HG03342 (cell line): Measurements from ENCODE around the gene KAZALD1.
A peak's percentile ranks its signal among the peaks of the same experiment; 100 is the strongest.

ENCODE experiments used
- ATAC-seq: cut with Tn5 transposase; IDR thresholded peaks from one replicate; pipeline ENCODE4 v1.9.1; 2021; ENCODE audit warnings: mild to moderate bottlenecking, moderate library complexity; ENCODE audit not compliant: unreplicated experiment

The KAZALD1 gene

DNA sequence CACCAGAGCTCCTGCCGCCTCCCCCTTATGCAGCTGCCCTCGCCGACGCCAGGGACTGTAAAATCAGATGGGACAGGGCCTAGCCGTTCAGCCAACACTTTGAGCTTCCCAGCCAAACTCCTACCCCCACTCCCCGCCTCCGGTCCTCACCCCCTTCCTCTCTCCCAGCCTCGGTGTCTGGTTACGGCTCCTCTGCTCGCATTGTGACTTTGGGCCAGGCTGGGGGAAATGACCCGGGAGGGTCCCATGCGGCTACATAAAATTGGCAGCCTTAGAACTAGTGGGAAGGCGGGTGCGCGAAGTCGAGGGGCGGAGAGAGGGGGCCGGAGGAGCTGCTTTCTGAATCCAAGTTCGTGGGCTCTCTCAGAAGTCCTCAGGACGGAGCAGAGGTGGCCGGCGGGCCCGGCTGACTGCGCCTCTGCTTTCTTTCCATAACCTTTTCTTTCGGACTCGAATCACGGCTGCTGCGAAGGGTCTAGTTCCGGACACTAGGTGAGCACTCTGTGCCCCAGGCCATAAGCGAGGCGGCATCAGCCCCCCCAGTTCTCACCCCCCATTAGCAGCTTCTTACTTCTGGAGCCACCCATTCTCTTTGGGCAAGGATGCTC lies at the start of gene KAZALD1:
KAZALD1 (plus strand) TSS at position 366 of the 608 bp plus-strand sequence. CDS start 604 bp downstream, outside the sequence.
- ATAC-seq, result no peak

GRCh38 chr10:101012525-101013364 lies 49.0 kb upstream of the KAZALD1 start:
- peak; percentile 69 for ATAC-seq

DNA sequence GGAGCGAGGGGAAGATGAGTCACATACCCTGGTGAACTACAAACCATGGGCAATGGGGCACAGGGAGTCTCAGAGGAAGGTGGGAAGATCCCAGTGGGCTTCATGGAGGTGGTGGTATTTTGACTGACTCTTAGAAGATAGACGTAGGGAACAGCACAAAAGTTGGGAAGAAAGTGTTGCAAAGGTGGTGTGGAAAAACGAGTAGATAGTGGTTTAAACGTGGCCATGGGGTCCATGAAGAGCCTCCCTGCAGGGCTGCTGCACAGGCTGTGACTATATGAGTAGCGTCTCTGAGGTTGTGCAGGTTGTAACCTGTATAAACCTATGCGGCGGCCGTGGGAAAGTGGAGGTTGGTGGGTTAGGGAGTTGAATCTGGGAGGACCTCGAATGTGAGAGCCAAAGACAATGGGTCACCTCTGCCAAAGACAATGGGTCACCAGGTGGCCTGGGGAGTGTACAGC lies 48.4 kb upstream of the KAZALD1 start:
- no peak for ATAC-seq

DNA sequence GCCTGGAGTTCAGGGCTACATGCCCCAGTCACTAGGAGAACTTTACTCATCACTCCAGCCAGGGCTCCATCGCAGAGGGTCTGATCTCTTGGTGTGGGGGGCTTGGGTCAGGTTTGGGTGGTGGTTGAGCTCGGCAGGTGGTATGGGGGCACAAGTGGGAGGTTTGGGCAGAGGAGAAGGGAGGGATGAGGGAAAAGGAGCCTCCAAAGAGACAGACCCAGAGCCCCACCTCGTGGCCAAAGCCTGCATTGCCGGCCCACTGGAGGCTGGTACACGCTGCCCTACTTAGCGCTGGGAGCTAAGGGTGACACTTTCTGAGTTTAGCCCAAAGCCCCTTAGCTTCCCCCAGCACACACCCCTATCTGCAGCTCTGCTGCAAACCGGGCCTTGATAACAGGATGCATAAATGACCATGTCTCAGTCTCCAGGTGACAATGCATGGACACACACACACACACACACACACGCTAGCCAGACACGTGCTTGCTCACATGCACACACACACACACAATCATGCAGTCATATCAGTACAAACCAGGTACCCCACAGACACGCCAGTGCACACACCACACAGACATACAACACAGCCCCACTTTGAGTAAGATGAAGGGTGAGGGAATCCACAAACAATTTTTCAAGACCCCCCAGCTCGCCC lies 47.4 kb upstream of the KAZALD1 start:
- ATAC-seq, result no peak

GRCh38 chr10:101014966-101015581 lies 46.7 kb upstream of the KAZALD1 start:
- ATAC-seq, result no peak

- ATAC-seq, result no peak
These were observed 46.2 kb upstream of the KAZALD1 start for GRCh38 chr10:101015582-101015973.

GRCh38 chr10:101016814-101017213 lies 45.0 kb upstream of the KAZALD1 start:
- no peak for ATAC-seq

DNA sequence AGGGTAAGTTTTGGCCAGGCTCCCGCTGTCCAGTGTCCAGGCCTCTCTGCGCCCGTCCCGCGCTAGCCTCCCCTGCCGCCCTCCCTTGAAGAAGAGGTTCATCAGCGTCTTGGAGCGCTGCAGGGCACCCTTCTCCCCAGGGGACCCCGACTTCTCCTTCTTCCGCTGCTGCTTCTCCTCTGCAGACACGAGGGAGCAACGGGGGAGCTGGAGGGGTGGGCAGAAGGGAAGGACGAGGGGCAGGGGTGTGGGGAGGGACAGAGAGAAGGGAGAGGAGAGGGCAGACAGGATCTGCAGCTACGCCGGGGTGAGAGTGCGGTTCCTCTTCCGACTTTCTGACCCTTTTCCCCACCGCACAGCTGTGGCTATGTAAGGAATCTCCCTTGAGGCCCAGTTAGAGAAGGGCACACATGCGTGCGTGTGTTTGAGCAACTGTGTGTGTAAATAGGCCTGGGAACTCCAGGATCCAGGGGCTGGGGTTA lies 43.6 kb upstream of the KAZALD1 start:
- ATAC-seq, result no peak

DNA sequence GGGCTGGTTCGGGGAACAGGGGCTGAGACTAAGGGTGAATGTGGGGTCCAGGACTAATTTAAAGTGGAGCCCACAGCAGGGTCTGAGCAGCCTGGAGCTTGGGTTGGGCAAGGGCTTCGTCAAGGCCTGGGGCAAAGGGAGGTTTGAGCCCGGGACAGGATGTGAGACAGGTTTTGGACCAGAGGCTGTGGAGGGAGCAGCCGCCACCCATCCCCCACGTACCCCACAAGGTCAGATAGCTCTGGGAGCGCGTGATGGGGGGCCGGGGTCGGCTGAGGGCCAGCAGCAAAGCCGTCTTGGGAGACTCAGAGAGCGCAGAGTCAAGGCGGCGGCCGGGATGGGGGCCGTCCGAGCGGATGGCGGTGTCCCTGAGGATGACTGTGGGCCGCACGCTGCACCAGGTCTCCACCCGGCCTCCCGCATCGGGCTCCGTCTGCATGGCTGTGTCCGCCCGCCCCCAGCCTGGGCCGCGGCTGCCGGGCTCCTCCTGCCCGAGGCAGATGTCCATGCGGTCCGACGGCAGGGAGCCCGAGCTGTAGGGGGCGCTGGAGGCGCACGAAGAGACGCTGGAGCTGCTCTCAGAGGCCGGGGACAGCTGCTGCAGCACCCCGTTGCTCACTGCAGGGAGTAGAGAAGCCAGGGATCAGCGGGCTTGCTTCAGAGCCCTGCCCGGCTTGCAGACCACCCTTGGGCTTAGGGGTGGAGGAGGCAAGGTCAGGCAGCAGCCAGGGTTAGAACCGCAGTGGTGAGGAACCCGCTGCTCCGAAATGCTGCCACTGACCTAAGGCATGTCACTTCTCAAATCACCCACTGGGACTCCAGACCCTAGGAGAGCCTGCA lies 43.0 kb upstream of the KAZALD1 start:
- ATAC-seq, result no peak

- ATAC-seq, result no peak
These were observed 42.4 kb upstream of the KAZALD1 start for GRCh38 chr10:101019440-101019703.

DNA sequence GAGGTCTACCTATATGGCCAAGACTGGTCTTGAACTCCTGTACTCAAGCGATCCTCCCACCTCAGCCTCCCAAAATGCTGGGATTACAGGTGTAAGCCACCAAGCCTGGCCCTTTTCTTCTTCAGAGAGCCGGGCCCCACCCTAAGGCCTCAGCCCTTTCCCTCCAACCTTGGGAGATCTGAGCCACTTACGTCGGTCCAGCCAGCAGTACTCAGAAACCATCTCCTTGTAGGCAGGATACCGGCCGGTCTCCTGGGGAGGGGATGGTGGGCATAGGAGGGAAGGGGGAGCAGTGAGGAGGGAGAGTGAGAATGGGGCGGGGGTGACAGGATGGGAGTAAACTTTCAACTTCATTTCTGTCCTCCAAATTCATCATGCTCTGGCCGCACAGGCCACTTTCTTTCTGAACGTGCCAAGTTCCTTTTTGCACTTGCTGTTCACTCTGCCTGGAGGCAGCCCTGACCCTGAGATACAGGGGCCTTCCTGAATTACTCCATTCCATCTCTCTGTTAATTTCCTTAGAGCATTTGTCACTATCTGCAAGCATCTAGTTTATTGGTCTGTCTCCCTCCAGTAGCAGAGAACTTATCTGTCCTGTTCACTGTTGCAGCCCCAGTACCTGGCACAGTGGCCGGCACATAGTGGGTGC lies 41.2 kb upstream of the KAZALD1 start:
- ATAC-seq, result no peak

DNA sequence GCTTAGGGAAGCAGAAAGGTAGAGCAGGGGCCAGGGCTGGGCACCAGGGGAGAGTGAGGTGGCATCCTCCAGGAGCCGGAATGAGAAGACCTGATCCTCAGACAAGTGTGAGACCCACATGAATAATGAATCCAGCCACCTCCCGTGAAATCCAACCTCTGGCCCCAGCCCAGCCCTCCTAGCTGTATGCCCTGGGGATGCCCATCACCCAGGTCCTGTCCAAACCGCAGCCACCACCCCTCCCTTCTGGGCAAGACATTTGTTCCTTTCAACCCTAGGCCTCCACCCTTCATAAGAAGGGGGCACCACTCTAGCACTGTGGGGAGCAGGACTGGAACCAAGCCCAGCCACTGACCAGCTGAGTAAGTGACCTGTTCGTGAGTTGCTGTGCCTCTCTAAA lies 40.5 kb upstream of the KAZALD1 start:
- no peak for ATAC-seq

DNA sequence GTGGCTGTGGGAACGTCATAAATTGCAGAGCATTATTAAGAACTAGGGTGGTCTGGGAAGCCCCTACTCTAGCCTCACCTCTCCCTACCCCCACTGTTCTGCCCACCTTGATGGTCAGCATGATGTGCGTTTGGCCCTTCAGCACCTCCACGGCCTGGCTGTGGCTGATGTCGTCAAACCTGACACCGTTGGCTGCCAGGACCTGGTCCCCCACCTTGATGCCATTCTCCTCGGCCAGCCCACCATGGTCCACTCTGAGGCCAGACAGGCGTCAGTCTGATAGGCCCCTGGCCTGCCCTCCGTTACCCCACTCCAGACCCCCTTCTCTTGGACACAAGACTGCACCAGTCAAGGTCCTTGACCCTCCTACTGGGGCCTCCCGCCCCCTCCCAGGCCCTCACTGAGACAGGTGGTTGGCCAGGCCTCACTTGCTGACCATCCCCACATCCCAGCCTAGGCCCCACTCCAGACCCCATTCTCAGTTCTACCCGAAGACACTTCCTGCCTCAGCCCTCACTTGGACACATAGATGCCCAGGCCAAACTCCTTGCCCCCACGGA lies 40.0 kb upstream of the KAZALD1 start:
- ATAC-seq, result no peak

DNA sequence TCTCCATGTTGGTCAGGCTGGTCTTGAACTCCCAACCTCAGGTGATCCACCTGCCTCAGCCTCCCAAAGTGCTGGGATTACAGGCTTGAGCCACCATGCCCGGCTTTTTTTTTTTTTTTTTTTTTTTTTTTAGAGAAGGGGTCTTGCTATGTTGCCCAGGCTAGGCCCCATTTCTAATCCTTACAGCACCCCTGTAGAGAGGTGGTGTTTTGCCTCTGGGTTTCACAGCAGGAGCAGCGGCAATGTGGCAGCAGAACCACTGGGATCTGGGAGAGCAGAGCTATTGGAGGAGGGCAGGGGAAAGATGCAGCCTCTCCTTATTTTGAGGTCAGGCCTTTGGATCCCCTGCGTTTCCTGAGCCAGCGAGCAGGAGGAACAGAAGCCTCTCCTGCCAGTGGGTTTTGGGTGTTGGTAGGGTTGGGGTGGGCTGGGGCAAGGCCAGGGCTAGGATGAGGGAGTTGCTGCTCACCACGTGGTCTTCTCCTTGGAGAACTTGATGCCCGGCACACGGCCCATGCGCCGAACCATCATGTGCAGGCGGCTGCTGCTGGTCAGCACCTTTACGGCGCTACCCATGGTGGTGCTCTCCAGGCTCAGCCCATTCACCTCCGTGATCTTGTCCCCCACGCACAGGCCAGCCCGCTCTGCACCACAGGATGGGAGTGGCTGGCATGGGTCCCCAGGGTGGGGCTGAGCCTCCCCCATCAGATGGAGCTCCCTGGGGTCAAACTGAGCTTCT lies 38.7 kb upstream of the KAZALD1 start:
- ATAC-seq, result no peak

- no peak for ATAC-seq
These were observed 34.6 kb upstream of the KAZALD1 start for GRCh38 chr10:101027106-101027720.

- no peak for ATAC-seq
These were observed 33.1 kb upstream of the KAZALD1 start for GRCh38 chr10:101028446-101029337.

- ATAC-seq, result no peak
These were observed 32.1 kb upstream of the KAZALD1 start for GRCh38 chr10:101029520-101030295.
